Measurements from ENCODE around the gene PCDHB7.

- TF ChIP-seq CTCF (IDR thresholded peaks at IDR 0.05; ENCODE audit: extremely low read depth in 1 of 2, insufficient read depth in 1 of 2, low read depth in 1 of 2, low read length in 2 of 2) (peak; percentile 23 to 50), POLR2AphosphoS5 (IDR thresholded peaks at IDR 0.05; ENCODE audit: insufficient read depth, low read depth, low read length) (no peak), POLR2A (IDR thresholded peaks at IDR 0.05; ENCODE audit: low read depth, low read length) (no peak), FOS (IDR thresholded peaks at IDR 0.05; ENCODE audit: borderline replicate concordance, insufficient read depth, low read length) (no peak)
Observed at GRCh38 chr5:141186897-141187512, 14.6 kb downstream of the PCDHB7 start, which contains the start of gene PCDHB9.

Data from endothelial cell of umbilical vein (primary cell).